ENCODE data around the gene AQP12B. TPM values are rescaled to one million over a fixed set of nuclear protein-coding genes. Genes with fewer than 3 reads are reported as not detected.

Gene AQP12B
- total and polyA plus RNA-seq, 2 donors from 2014 or later, result not detected

DNA sequence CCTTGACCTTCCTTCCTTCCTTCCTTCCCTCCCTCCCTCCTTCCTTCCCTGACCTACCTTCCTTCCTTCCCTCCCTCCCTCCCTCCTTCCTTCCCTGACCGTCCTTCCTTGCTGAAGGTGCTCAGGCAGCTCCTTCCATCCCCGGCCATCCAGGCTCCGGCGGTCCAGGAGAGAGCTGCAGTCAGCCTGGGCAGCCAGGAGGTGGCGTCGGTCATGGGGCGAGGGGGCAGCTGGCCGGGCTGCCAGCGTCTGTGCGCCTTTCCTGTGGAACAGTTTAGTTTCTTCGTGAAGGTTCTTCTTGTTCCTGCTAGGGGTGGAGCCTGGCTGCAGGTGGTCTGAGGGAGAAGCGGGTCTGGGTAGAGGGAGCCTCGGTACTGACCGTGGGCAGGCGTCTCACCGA lies 41.7 kb downstream of the AQP12B start:
- H3K9ac ChIP-seq (ENCODE audit: low read length in 3 of 3), result no peak overlapping the region
- intact Hi-C loops (cut with DNase I), result no loop called here
- no peaks in the 10 kb centered on the region for H3K9me3 ChIP-seq (ENCODE audit: control insufficient read depth in 2 of 3, insufficient read depth in 1 of 3, low read length in 3 of 3)
- H3K4me1 ChIP-seq (ENCODE audit: control insufficient read depth in 2 of 3, insufficient read depth in 2 of 3, low read depth in 1 of 3, low read length in 3 of 3), result no peaks in the 10 kb centered on the region
- H3K27me3 ChIP-seq (ENCODE audit: control insufficient read depth, insufficient read depth, low read length), result no peaks in the 10 kb centered on the region
- DNase-seq (peak; percentile 56 to 75 (median 65)), FAIRE-seq (no peak)
- no peak for TF ChIP-seq CTCF (IDR thresholded peaks at IDR 0.05; ENCODE audit: borderline replicate concordance, extremely low read depth, insufficient read depth)
- H3K27ac ChIP-seq (ENCODE audit: low read depth in 2 of 2, low read length in 2 of 2), result no peak overlapping the region
- H3K36me3 ChIP-seq (ENCODE audit: control insufficient read depth in 2 of 3, insufficient read depth in 3 of 3, low read length in 3 of 3), result no peaks in the 10 kb centered on the region
- H3K4me3 ChIP-seq (ENCODE audit: low read length in 3 of 3), result no peak overlapping the region

DNA sequence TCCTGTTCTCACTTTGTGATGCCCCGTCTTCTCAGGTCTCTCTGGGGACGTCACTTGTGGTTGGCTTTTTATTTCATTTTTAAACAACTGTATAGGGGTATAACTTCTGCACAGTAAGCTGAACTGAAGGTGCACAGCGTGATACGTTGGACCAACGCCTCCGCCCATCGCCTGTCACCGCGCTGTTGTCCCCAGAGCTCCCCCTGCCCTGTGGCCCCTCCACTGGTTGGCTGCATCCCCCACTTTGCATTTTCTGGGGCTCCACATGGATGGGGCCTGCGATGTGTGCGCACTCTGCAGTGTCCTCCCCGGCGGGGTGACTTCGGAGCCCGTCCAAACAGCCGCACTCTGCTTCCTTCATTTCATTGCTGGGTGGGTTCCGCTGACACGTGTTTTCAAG lies 43.1 kb downstream of the AQP12B start:
- TF ChIP-seq CTCF (IDR thresholded peaks at IDR 0.05; ENCODE audit: borderline replicate concordance, extremely low read depth, insufficient read depth), result no peak
- no peak for FAIRE-seq
- intact Hi-C loops (cut with DNase I), result no loop called here
- no peak overlapping the region for H3K4me3 ChIP-seq (ENCODE audit: low read length in 3 of 3)
- H3K4me1 ChIP-seq (ENCODE audit: control insufficient read depth in 2 of 3, insufficient read depth in 2 of 3, low read depth in 1 of 3, low read length in 3 of 3), result no peaks in the 10 kb centered on the region
- DNase-seq, result no peak
- no peak overlapping the region for H3K27ac ChIP-seq (ENCODE audit: low read depth in 2 of 2, low read length in 2 of 2)
- no peaks in the 10 kb centered on the region for H3K36me3 ChIP-seq (ENCODE audit: control insufficient read depth in 2 of 3, insufficient read depth in 3 of 3, low read length in 3 of 3)
- no peaks in the 10 kb centered on the region for H3K27me3 ChIP-seq (ENCODE audit: control insufficient read depth, insufficient read depth, low read length)
- H3K9ac ChIP-seq (ENCODE audit: low read length in 3 of 3), result no peak overlapping the region
- H3K9me3 ChIP-seq (ENCODE audit: control insufficient read depth in 2 of 3, insufficient read depth in 1 of 3, low read length in 3 of 3), result no peaks in the 10 kb centered on the region

- peaks cover 0 to 3% (median 0%) of the 10 kb centered on the region in 3 donors for H3K9me3 ChIP-seq (ENCODE audit: control insufficient read depth in 2 of 3, insufficient read depth in 1 of 3, low read length in 3 of 3)
- no peak overlapping the region for H3K4me3 ChIP-seq (ENCODE audit: low read length in 3 of 3)
- intact Hi-C loops (cut with DNase I), result no loop called here
- H3K27me3 ChIP-seq (ENCODE audit: control insufficient read depth, insufficient read depth, low read length), result no peaks in the 10 kb centered on the region
- TF ChIP-seq CTCF (IDR thresholded peaks at IDR 0.05; ENCODE audit: borderline replicate concordance, extremely low read depth, insufficient read depth), result no peak
- FAIRE-seq, result no peak
- no peaks in the 10 kb centered on the region for H3K36me3 ChIP-seq (ENCODE audit: control insufficient read depth in 2 of 3, insufficient read depth in 3 of 3, low read length in 3 of 3)
- DNase-seq, result no peak
- H3K9ac ChIP-seq (ENCODE audit: low read length in 3 of 3), result no peak overlapping the region
- H3K27ac ChIP-seq (ENCODE audit: low read depth in 2 of 2, low read length in 2 of 2), result no peak overlapping the region
- H3K4me1 ChIP-seq (ENCODE audit: control insufficient read depth in 2 of 3, insufficient read depth in 2 of 3, low read depth in 1 of 3, low read length in 3 of 3), result no peaks in the 10 kb centered on the region
These were observed 44.0 kb downstream of the AQP12B start for GRCh38 chr2:240638512-240639160.

DNA sequence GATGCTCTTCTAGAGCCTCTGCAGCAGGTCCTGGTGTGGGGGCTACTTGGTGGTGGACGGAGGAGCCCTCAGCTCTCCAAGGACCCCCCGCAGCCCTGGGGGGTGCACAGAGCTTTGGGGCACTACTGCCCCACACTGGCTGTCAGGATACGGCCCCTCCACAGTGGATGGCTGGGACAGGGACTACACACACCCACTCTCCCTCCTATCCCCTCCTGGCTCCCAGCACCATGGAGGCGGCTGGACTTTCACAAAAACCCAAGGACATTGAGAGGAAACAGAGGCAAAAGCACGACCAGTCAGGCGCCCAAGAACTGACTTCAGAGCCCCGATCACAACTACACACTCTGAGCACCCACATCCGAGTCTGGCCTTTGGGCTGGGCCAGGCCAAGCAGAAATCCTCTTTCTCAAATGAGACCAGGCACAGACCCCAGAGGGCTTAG lies 44.8 kb downstream of the AQP12B start:
- intact Hi-C loops (cut with DNase I), result no loop called here
- FAIRE-seq, result no peak

More for the DNA sequence above, 44.8 kb downstream of the AQP12B start:
- Histone ChIP-seq H3K9ac (ENCODE audit: low read length in 3 of 3) (no peak overlapping the region), H3K27ac (ENCODE audit: low read depth in 2 of 2, low read length in 2 of 2) (no peak overlapping the region), H3K27me3 (ENCODE audit: control insufficient read depth, insufficient read depth, low read length) (no peaks in the 10 kb centered on the region), H3K4me1 (ENCODE audit: control insufficient read depth in 2 of 3, insufficient read depth in 2 of 3, low read depth in 1 of 3, low read length in 3 of 3) (no peaks in the 10 kb centered on the region), H3K4me3 (ENCODE audit: low read length in 3 of 3) (no peak overlapping the region), H3K9me3 (ENCODE audit: control insufficient read depth in 2 of 3, insufficient read depth in 1 of 3, low read length in 3 of 3) (peaks cover 0 to 3% (median 0%) of the 10 kb centered on the region in 3 donors), H3K36me3 (ENCODE audit: control insufficient read depth in 2 of 3, insufficient read depth in 3 of 3, low read length in 3 of 3) (no peaks in the 10 kb centered on the region)
- TF ChIP-seq CTCF (IDR thresholded peaks at IDR 0.05; ENCODE audit: borderline replicate concordance, extremely low read depth, insufficient read depth), result no peak
- DNase-seq, result no peak
